ENCODE results near the gene FBXO27.
"Not testable (repeated sequence)": the region's sequence is repeated elsewhere in the genome, so short reads cannot be mapped to it uniquely, and the experiment has no call there.

The FBXO27 gene

GRCh38 chr19:39037194-39037593 is 4.8 kb upstream of the FBXO27 start:
- no peak for DNase-seq

GRCh38 chr19:39036581-39036980 is 4.2 kb upstream of the FBXO27 start:
- no peak for DNase-seq

GRCh38 chr19:39031368-39032062 is 834 bp downstream of the FBXO27 start:
- DNase-seq = peak; percentile 61 to 62

GRCh38 chr19:39030854-39031367 is 1.4 kb downstream of the FBXO27 start:
- DNase-seq = no peak

GRCh38 chr19:39024875-39025641 is 7.3 kb downstream of the FBXO27 start:
- no peak for DNase-seq

GRCh38 chr19:39021063-39021462 is 11.3 kb downstream of the FBXO27 start:
- no peak for DNase-seq

GRCh38 chr19:39017646-39018045 is 14.7 kb downstream of the FBXO27 start:
- no peak for DNase-seq

GRCh38 chr19:39017026-39017425 is 15.3 kb downstream of the FBXO27 start:
- DNase-seq = no peak

GRCh38 chr19:39014037-39014436 is 18.3 kb downstream of the FBXO27 start:
- DNase-seq = no peak

GRCh38 chr19:39009001-39009400 is 23.3 kb downstream of the FBXO27 start:
- DNase-seq = no peak

GRCh38 chr19:39008137-39008536 is 24.2 kb downstream of the FBXO27 start:
- DNase-seq = no peak

- no peak for DNase-seq
Observed at GRCh38 chr19:39007096-39007495, 25.3 kb downstream of the FBXO27 start.

GRCh38 chr19:39004403-39004802 is 27.9 kb downstream of the FBXO27 start:
- no peak for DNase-seq

GRCh38 chr19:39003796-39004195 is 28.6 kb downstream of the FBXO27 start:
- DNase-seq = no peak

- DNase-seq = no peak
Observed at GRCh38 chr19:39003188-39003587, 29.2 kb downstream of the FBXO27 start.

- no peak for DNase-seq
Observed at GRCh38 chr19:39001041-39001440, 31.3 kb downstream of the FBXO27 start.

- DNase-seq = not testable (repeated sequence)
Observed at GRCh38 chr19:38997576-38997975, 34.8 kb downstream of the FBXO27 start.

- no peak for DNase-seq
Observed at GRCh38 chr19:38993271-38993670, 39.1 kb downstream of the FBXO27 start.

- DNase-seq = no peak
Observed at GRCh38 chr19:38990949-38991697, 41.2 kb downstream of the FBXO27 start.

GRCh38 chr19:38989614-38990013 is 42.7 kb downstream of the FBXO27 start:
- DNase-seq = not testable (repeated sequence)

GRCh38 chr19:38989066-38989605 is 43.2 kb downstream of the FBXO27 start:
- DNase-seq = no peak

GRCh38 chr19:38988627-38989026 is 43.7 kb downstream of the FBXO27 start:
- DNase-seq = not testable (repeated sequence)

- not testable (repeated sequence) for DNase-seq
Observed at GRCh38 chr19:38987745-38988144, 44.6 kb downstream of the FBXO27 start.
